ACHN (cell line): ENCODE results near the gene CRISPLD2.
"Not testable (repeated sequence)": the region's sequence is repeated elsewhere in the genome, so short reads cannot be mapped to it uniquely, and the experiment has no call there.

ENCODE experiments used
- DNase-seq: peaks from one replicate; pipeline ENCODE4 v3.0.0-alpha.2; 2015
- in situ Hi-C: cut with HindIII; loops from 2 replicates; pipeline ENCODE4 v1.10.0; 2017; ENCODE audit warnings: low sequenced_read_pairs, low pct_ligation_motif_present, low pct_unique_long_range_greater_than_20kb

CRISPLD2 gene

GRCh38 chr16:84931107-84931494 is 111.3 kb downstream of the CRISPLD2 start:
- no peak for DNase-seq
- in situ Hi-C loops, result no loop called here

GRCh38 chr16:84931506-84931905 is 111.7 kb downstream of the CRISPLD2 start:
- in situ Hi-C loops, result no loop called here
- no peak for DNase-seq

GRCh38 chr16:84932681-84933080 is 112.9 kb downstream of the CRISPLD2 start:
- in situ Hi-C loops, result no loop called here
- no peak for DNase-seq

- DNase-seq, result no peak
- in situ Hi-C loops, result no loop called here
These were observed 114.2 kb downstream of the CRISPLD2 start for GRCh38 chr16:84933774-84934631.

- DNase-seq, result no peak
- in situ Hi-C loops, result no loop called here
These were observed 117.6 kb downstream of the CRISPLD2 start for GRCh38 chr16:84937196-84938005.

GRCh38 chr16:84938616-84939015 is 118.8 kb downstream of the CRISPLD2 start:
- in situ Hi-C loops, DNase-seq: not testable (repeated sequence)

GRCh38 chr16:84940670-84941551 is 121.1 kb downstream of the CRISPLD2 start:
- DNase-seq, result no peak
- in situ Hi-C loops, result no loop called here

GRCh38 chr16:84941921-84942320 is 122.1 kb downstream of the CRISPLD2 start:
- no peak for DNase-seq
- in situ Hi-C loops, result no loop called here

- DNase-seq, result no peak
- in situ Hi-C loops, result no loop called here
These were observed 123.0 kb downstream of the CRISPLD2 start for GRCh38 chr16:84942786-84943185.

GRCh38 chr16:84943620-84944019 is 123.8 kb downstream of the CRISPLD2 start:
- DNase-seq, result no peak
- in situ Hi-C loops, result no loop called here

GRCh38 chr16:84947022-84947421 is 127.2 kb downstream of the CRISPLD2 start:
- no peak for DNase-seq
- in situ Hi-C loops, result no loop called here

GRCh38 chr16:84947996-84948850 is 128.4 kb downstream of the CRISPLD2 start:
- in situ Hi-C loops, result no loop called here

GRCh38 chr16:84948851-84949610 is 129.2 kb downstream of the CRISPLD2 start:
- in situ Hi-C loops, result no loop called here
- no peak for DNase-seq

More at GRCh38 chr16:84947996-84948850, 128.4 kb downstream of the CRISPLD2 start:
- no peak for DNase-seq

GRCh38 chr16:84949772-84950436 is 130.1 kb downstream of the CRISPLD2 start:
- no peak for DNase-seq
- in situ Hi-C loops, result loop anchor here (25.0 kb wide), 1 partner anchor 188 kb away; no protein-coding TSS in a partner anchor

- in situ Hi-C loops, result loop anchor here (25.0 kb wide), 1 partner anchor 189 kb away; no protein-coding TSS in a partner anchor
- peak; percentile 24 for DNase-seq
These were observed 131.1 kb downstream of the CRISPLD2 start for GRCh38 chr16:84950906-84951305.

GRCh38 chr16:84952335-84953189 is 132.8 kb downstream of the CRISPLD2 start:
- in situ Hi-C loops, result loop anchor here (25.0 kb wide), 1 partner anchor 190 kb away; no protein-coding TSS in a partner anchor
- DNase-seq, result peak; percentile 86
